GM19239 (cell line): ENCODE measurements around the gene PRR12.

Source experiments
- DNase-seq: peaks from one replicate; pipeline ENCODE4 v3.0.0; 2011; ENCODE audit warnings: low spot score; ENCODE audit not compliant: insufficient read length
- FAIRE-seq: peaks from 2 replicates; lab custom pipeline; 2011; peaks lifted over from hg19 to GRCh38; lab: Jason Lieb, UNC

The PRR12 gene, protein sequence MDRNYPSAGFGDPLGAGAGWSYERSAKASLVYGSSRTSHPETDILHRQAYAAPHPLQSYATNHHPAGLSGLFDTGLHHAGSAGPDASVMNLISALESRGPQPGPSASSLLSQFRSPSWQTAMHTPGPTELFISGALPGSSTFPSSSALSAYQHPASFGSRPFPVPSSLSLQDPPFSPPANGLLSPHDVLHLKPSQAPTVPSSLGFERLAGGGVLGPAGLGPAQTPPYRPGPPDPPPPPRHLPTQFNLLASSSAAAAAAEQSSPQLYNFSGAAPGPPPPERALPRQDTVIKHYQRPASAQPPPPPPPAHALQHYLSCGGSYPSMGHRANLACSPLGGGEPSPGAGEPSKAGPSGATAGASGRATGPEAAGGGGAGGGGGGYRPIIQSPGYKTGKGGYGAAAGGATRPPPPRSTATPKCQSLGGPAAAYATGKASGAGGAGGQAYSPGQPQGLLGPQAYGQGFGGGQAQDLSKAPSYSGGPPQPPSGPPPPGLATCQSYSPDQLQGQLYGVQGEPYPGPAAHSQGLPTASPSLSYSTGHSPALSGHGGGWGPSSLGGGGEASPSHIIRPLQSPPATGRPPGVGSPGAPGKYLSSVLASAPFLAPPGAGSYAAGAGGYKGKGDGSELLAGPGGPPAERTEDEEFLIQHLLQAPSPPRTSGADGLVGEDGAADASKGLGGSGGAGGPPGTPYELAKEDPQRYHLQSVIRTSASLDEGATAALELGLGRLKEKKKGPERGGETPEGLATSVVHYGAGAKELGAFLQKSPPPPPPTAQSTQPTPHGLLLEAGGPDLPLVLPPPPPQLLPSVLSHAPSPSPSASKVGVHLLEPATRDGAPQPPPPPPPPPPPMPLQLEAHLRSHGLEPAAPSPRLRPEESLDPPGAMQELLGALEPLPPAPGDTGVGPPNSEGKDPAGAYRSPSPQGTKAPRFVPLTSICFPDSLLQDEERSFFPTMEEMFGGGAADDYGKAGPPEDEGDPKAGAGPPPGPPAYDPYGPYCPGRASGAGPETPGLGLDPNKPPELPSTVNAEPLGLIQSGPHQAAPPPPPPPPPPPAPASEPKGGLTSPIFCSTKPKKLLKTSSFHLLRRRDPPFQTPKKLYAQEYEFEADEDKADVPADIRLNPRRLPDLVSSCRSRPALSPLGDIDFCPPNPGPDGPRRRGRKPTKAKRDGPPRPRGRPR (N-terminal part only)

DNA sequence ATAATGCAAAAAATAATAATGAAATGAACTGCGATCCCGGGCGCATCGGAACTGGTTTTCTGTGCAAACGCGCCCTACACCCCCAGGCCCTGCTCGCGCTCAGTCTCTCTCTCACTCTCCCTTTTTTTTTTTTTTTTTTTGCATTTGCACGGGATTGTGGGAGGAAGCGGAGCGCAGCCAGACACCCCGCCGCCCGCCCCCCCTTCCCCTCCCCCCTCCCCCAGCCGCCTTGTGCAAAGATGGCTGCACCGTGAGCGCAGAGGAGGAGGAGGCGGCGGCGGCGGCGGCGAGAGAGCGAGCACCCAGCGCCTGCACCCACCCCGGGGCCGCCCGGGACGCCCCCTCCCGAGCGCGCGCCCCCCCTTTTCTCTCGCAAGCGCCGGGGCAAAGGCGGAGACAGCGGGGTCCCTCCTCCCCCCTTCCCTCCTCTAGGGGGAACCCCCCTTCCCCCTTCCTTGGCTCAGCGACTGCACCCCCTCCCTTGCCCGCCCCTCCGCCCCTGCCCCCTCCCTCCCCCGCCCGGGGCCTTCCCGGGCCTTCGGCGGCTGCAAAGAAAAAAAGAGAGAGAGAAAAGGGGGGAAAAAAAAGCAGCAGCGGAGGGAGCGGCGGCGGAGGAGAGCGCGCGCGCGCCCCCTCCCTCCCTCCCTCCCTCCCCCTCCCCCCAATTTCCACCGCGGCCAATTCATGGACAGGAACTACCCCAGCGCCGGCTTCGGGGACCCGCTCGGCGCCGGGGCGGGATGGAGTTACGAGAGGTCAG lies at the start of gene PRR12:
PRR12 (plus strand) TSS at position 212 of the 760 bp plus-strand sequence; CDS start at position 685, 473 bp downstream.
- FAIRE-seq, result no peak
- no peak for DNase-seq

DNA sequence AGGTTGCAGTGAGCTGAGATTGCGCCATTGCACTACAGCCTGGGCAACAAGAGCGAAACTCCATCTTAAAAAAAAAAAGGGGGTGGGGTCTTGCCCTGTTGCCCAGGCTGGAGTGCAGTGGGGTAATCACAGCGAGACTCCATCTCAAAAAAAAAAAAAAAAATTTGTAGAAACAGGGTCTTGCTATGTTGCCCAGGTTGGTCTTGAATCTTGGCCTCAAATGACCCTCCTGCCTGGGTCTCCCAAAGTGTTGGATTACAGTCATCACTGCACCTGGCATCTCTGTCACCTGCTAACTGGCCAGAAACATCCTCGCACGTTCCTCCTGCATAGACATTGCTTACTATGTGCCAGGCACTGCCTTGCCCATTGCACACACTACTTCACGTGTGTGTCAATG lies 49.1 kb upstream of the PRR12 start:
- FAIRE-seq (no peak), DNase-seq (no peak)

DNA sequence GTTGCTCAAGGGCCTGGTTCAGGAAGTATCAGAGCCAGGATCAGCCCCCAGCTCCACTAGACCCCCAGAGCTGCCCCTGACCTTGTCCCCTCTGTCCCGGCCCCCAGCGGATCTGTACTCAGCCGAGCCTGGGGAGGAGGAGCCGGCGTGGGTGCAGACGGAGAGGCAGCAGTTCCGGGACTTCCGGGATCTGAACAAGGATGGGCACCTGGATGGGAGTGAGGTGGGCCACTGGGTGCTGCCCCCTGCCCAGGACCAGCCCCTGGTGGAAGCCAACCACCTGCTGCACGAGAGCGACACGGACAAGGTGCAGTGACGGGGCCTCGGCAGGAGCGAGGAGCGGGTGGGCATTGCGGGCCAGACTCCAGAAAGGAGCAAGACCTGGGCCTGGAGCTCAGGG lies 48.5 kb upstream of the PRR12 start:
- FAIRE-seq (no peak), DNase-seq (no peak)

DNA sequence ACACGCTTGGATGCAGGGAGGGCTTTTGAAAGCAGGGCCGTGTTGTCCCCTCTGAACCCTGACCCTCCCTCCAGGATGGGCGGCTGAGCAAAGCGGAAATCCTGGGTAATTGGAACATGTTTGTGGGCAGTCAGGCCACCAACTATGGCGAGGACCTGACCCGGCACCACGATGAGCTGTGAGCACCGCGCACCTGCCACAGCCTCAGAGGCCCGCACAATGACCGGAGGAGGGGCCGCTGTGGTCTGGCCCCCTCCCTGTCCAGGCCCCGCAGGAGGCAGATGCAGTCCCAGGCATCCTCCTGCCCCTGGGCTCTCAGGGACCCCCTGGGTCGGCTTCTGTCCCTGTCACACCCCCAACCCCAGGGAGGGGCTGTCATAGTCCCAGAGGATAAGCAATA lies 48.0 kb upstream of the PRR12 start:
- DNase-seq (no peak), FAIRE-seq (no peak)

DNA sequence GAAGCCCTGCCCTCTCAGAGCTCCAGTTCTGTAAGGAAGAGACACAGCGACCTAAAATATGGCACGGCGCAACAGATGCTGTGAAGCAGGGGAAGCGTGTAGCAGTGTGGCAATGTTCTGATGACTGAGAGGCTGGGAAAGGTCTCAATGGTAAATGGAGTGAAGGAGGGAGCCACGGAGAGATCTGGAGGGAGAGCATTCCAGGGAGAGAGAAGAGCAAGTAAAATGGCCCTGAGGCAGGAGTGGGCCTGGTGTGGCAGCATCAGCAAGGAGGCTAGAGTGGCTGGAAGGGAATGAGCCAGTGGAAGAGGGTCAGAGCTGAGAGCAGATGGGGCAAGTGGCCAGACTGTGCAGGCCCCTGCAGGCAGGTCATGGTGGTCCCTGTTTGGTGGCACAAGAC lies 46.8 kb upstream of the PRR12 start:
- FAIRE-seq (no peak), DNase-seq (no peak)

DNA sequence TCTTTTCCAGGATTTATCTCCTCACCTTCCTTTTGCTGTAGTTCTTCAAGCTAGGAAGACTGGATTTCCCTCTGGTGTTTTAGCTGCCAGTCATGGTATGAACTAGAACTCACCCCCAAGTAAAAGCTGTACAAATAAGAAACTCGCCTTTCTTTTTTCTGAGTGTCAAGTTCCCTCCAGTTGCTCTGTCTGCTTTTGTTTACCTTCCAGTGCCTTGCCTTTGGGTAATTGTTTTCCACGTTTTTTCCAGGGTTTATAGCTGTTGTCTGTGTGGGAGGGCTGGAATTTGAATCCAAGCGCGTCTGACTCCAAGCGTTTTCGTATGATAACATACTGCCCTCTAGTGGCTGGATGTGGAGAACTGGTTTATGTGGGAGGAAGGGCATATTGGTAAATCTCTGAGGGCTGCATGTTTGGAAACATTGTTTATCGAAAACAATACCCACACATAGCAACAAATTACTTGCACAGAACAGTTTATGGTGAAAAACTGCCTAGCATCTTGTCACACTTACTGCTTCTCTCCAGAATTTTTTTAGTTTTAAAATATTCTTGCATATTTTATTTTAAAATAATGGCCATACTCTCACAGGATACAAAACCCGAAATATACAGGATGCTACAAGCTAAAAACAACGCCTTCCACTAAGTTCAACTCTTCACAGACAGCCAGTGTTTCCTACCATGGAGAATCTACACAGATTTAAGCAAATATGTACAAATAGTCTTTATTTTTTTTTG lies 44.0 kb upstream of the PRR12 start:
- FAIRE-seq (peak; percentile 88), DNase-seq (peak; percentile 69)

DNA sequence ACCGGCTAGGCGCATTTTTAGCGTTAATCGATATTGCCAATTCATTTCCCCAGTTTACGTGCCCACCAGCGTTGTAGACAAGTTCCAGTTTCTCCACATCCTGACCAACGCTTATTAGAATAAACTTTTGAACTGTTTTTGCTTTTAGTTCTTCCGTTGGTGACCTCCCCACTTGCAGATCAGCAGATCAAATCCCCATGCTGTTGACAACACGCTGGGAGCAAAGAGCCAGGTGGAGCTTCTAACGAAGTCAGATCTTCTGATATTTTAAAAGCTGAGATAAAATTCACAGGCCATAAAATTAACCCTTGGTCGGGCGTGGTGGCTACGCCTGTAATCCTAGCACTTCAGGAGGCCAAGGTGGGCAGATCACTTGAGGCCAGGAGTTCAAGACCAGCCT lies 41.9 kb upstream of the PRR12 start:
- DNase-seq (no peak), FAIRE-seq (no peak)

DNA sequence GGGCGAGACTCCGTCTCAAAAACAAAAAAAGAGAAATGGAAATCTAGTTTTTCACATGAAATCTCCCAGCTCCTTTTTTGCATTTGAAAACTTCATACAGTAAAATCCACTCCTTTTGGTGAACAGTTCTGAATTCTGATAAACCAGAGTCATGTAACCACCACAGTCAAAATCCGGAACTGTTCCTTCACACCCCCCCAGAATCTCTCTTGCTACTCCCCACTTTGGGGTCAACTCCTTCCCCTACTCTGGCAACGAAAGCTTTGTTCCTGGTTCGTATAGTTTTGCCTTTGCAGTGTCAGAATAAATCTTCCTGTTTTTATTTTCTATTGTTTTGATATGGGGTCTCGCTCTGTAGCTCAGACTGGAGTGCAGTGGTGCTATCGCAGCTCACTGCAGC lies 39.5 kb upstream of the PRR12 start:
- no peak for FAIRE-seq
- DNase-seq, result no peak

DNA sequence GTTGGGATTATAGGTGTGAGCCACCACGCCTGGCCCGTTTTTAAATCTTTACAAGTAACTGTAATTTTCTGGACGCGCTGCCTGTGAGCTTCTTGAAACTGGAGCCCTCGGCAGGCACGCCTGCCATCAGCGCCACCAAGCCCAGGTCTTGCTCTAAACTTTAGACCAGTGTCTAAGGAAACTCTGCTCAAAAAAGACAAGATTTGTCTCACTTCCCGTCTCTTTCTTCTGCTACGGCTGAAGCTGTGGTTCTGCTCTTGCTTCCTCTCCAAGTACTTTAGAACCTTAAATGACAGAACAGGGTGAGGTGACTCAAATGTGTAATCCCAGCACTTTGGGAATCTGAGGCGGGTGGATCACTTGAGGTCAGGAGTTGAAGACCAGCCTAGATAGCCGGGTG lies 38.2 kb upstream of the PRR12 start:
- FAIRE-seq, result no peak
- no peak for DNase-seq

DNA sequence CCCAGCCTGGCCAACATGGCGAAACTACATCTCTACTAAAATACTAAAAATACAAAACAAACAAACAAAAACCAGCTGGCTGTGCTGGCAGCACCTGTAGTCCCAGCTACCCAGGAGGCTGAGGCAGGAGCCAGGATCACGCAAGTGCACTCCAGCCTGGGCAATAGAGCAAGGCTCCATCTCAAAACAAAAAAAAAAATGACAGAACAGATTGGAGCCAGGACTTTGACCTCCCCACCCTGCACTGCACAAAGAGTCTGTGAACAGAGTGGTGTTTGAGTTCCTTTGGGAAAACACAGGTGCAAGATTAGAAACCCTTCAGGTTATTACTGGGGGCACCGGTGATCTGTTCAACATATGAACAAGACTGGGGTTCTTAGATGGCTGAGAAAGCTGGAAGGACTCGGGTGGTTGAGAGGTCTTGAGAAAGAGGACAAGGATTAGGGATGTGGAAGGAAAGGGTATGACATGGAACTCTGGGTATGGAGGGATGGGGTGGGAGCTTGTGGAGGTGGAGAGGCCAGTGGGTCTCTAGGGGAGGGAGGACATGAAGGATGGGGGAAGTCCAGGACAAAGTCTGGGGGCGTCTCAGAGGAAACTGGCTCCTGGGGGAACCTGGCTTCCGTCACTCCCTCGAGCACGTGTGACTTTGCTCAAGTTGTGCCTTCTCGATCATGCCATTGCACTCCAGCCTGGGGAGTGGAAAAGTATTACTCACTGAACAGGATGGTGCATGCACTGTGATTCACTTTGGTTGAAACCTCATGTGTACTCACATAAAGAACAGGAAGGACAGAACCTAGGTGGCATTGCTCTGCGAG lies 37.3 kb upstream of the PRR12 start:
- DNase-seq, result no peak
- FAIRE-seq, result no peak

DNA sequence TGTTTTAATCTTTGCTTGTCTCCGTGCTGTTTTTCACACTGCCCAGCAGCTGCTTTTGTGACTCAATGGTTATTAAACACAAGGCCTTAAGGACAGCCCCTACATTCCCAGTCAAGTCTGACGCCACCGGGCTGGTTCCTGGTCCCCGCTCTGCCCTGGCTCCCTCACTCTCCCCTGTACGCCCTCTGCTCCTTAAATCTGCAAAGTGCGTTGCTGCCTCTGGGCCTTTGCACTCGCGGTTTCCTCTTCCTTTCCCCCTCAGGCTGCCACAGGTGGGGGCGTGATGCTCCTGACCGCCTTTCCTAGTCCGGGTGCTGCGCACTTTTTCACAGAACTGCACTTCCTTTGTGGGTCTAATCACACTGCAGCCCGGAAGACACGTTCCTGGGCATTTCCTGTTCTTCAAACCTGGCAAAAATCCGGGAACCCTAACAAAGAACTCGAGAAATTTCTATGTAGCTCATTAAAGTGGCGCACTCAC lies 36.2 kb upstream of the PRR12 start:
- DNase-seq (no peak), FAIRE-seq (no peak)

DNA sequence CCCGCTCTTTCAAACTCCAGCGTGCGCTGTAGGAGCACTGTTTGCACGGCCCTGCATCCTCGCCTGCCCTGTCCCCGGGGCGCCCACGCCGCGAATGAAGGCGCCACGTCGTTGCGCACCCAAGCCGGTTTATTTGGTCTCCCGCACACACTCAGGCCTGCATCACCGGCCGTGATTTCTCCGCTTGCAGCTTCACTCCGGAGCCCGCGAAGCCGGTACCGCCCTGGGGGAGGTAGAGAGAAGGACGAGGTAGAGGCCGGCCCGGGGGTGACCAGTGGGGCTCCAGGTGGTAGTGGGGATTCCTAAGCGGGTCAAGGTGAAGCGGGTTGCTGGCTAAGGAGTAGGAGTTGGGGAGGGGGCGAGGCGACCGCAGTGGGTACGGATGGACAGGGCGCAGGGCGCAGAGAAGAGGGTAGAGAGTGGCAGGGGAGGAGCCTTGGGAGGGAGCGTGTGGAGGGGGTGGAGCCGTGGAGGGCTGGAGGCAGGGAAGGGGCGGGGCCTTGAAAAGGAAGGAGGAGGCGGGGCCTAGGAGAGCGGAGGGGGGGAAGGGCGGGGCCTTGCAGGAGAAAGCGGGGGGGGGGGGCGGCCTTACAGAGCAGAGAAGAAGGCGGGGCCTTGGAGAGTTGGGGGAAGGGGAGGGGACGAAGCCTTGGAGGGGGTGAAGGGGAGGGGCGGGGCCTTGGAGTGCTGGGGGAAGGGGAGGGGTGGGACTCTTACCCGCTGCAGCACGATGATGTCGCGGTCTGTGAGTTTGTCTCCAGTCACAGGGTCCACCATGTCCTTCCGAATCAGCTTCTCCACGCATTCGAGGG lies 35.2 kb upstream of the PRR12 start:
- FAIRE-seq (no peak), DNase-seq (no peak)

DNA sequence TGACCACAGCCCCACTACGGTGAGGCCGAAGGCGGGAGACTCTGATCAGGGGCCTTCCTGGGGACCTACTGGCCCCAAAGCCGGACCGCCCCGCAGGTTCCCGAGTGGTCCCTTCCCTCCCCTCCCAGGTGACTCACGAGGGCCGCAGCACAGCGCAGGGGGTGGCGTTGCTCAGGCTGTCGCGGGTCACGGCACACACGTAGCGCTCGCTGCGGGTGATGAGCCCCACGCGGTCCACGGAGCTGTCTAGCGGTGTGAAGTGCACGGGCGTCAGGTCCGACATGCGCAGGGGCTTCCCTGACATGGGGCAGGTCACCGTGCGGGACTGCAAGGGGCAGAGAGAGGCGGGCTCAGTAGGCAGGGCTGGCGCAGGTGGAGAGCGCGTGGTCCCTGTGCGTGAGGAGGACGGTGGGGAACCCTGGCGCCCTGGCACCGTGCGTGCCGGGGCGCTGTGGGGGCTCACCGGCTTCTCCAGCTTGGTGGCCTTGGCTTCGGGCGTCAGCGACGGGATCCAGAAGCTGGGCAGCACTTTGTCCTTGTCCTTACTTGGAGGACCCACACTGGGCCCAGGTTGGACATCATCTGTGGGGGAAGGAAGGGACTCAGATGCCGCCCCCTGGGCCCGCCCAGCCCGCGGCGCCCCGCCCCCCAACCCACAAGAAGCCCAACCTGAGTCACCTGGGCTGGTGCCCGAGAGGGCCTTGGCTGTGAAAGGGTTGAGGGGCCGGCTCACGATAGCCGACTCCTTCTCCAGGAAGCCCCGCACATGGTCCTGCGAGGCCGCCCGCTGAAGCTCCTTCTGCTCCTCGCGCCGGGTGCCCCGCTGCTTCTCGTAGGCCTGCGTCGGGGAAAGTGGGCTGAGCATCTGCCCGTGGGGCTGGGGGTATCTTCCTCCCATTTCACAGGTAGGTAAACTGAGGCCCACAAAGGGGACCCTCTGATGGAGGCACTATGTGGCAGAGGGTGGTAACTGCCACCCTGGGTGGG lies 34.3 kb upstream of the PRR12 start:
- FAIRE-seq, result no peak
- DNase-seq, result no peak

DNA sequence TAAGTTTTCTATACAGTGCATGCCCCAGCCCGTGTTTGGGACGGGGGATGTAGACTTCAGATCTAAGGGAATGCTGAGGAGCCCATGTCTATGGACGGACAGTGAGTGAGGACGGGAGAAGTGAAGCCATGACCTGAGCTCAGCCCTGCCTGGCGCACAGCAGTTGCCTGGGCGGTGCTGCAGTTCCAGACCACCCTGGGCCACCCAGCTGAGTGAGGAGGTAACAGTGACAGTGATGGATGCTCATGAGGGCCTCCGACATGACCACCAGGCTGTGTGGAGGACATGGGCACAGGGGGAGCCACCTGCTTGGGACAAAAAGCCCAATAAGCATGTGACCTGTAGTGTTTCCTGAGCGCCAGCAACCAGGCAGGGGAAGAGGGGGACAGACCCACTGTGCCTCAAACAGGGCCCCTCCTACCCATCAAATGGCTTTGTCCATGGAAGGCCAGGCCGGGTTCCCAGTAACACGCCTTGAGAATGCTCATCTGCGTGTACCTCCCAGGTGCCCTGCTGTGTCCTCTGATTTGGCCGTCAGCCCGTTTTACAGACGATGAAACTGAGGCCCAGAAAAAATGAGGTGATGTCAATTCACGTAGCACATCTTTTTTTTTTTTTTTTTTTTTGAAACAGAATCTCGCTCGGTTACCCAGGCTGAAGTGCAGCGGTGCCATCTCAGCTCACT lies 33.2 kb upstream of the PRR12 start:
- FAIRE-seq (no peak), DNase-seq (no peak)

DNA sequence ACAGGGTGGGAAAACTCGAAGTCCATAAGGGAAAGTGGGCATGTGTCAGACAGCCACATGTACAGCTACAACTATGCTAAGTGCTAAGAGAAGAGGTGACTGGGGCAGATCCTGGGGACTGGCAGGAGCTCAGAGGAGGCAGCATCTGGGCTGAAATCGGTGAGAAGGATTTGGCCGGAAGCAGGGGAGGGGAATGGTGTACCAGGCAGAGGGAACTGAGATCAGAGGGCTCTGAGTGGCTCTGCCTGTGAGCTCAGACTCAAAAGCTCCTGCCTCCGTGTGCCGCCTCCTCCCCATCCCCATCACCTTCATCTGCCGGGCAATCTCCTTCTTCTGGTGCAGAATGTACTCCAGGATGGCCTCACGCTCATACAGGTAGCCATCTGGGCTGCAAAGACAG lies 32.4 kb upstream of the PRR12 start:
- FAIRE-seq, result no peak
- DNase-seq, result no peak

DNA sequence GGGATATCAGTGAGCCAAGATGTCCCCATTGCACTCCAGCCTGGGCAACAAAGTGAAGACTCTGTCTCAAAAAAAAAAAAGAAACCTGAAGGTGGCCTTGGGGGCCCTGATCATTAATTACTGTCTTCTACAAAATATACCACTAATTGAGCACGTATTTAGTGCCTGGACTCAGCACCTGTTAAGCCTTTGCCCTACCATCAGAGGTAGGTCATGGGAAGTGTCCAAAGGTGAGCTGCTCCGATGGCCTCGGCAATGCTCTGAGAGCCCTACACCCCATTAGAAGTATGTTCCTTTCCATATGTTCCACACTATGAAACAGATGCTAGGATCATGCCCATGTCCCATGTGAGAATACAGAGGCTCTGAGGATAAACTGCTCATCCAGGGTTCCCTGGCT lies 31.5 kb upstream of the PRR12 start:
- DNase-seq (no peak), FAIRE-seq (no peak)
